ENCODE measurements around the gene LEKR1. TPM values are rescaled to one million over a fixed set of nuclear protein-coding genes. Genes with fewer than 3 reads are reported as not detected.

The LEKR1 gene
- total RNA-seq, 1 experiment from 2014 or later: 1.3 TPM

DNA sequence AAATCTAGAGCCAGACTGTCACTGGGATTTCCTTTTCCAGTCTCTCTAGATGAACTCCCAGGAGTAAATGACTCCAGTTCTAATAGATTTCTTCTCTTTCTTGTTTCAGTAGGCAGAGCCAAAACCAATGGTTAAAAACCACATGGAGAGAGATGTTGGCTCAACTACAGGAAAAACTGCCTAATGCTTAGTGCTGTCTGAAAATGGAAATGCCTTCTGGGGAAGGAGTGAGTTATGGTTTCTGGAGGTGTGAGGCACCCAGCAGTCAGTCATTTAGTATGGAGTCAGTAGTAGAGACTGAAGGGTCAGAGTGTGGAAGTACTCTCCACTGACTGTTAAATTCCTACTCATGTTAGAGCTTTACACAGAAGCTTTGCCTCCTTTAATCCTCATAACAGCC, 197.1 kb downstream of the LEKR1 start:
- DNase-seq (ENCODE audit: unreplicated experiment): no peak
- ChIA-PET CTCF (no interaction called here), POLR2A (interaction anchor here (1.1 kb wide), 1 partner anchor 133 kb away, joined by 3 read pairs; no protein-coding TSS in a partner anchor)
- BruUV-seq (replicated peaks): no TSS peak
- intact Hi-C loops (cut with micrococcal nuclease): no loop called here
- Mint-ChIP-seq H3K36me3 (ENCODE audit: insufficient read depth, unreplicated experiment) (no peaks in the 10 kb centered on the region), H3K27ac (ENCODE audit: low read depth, unreplicated experiment) (no peak overlapping the region), H3K27me3 (ENCODE audit: insufficient read depth, unreplicated experiment) (no peaks in the 10 kb centered on the region), H3K4me1 (ENCODE audit: insufficient read depth, unreplicated experiment) (peaks cover 7% of the 10 kb centered on the region), H3K4me3 (ENCODE audit: unreplicated experiment) (no peak overlapping the region), H3K9me3 (ENCODE audit: unreplicated experiment) (no peaks in the 10 kb centered on the region)
- TF ChIP-seq, protein P1, sequence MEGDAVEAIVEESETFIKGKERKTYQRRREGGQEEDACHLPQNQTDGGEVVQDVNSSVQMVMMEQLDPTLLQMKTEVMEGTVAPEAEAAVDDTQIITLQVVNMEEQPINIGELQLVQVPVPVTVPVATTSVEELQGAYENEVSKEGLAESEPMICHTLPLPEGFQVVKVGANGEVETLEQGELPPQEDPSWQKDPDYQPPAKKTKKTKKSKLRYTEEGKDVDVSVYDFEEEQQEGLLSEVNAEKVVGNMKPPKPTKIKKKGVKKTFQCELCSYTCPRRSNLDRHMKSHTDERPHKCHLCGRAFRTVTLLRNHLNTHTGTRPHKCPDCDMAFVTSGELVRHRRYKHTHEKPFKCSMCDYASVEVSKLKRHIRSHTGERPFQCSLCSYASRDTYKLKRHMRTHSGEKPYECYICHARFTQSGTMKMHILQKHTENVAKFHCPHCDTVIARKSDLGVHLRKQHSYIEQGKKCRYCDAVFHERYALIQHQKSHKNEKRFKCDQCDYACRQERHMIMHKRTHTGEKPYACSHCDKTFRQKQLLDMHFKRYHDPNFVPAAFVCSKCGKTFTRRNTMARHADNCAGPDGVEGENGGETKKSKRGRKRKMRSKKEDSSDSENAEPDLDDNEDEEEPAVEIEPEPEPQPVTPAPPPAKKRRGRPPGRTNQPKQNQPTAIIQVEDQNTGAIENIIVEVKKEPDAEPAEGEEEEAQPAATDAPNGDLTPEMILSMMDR (IDR thresholded peaks at IDR 0.05; ENCODE audit: unreplicated experiment): no peak

DNA sequence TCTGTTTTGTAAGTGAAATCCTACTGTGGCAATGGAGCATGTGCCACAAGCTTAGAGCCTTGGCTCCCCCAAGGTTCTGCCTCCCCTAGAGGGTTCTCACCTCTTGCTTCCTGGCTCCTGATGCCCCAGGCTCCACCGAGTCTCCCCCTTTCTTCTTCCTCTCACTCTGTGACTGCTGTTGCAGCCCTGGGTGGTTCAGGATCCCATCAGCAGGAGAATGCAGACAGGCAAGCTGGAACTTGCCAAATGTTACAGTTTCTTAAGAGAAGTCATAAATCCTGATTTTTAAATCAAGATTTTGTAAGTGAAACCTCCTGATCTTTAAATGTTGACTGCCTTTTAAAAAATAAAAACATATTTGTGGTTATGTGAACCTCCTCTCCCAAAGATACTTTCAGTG, 199.9 kb downstream of the LEKR1 start:
- peak; percentile 38 for DNase-seq (ENCODE audit: unreplicated experiment)
- BruUV-seq (replicated peaks): no TSS peak
- H3K4me3 Mint-ChIP-seq (ENCODE audit: unreplicated experiment): no peak overlapping the region
- CTCF ChIA-PET: interaction anchor here (1.1 kb wide), 1 partner anchor 206 kb away, joined by 4 read pairs; no protein-coding TSS in a partner anchor
- intact Hi-C loops (cut with micrococcal nuclease): no loop called here
- no peaks in the 10 kb centered on the region for H3K27me3 Mint-ChIP-seq (ENCODE audit: insufficient read depth, unreplicated experiment)
- POLR2A ChIA-PET: interaction anchor here (0.7 kb wide), 1 partner anchor 63 kb away, joined by 5 read pairs; no protein-coding TSS in a partner anchor
- peaks cover 7% of the 10 kb centered on the region for H3K4me1 Mint-ChIP-seq (ENCODE audit: insufficient read depth, unreplicated experiment)
- H3K27ac Mint-ChIP-seq (ENCODE audit: low read depth, unreplicated experiment): no peak overlapping the region
- TF ChIP-seq, protein P1 (IDR thresholded peaks at IDR 0.05; ENCODE audit: unreplicated experiment): no peak
- peaks cover 5% of the 10 kb centered on the region for H3K9me3 Mint-ChIP-seq (ENCODE audit: unreplicated experiment)
- H3K36me3 Mint-ChIP-seq (ENCODE audit: insufficient read depth, unreplicated experiment): no peaks in the 10 kb centered on the region

DNA sequence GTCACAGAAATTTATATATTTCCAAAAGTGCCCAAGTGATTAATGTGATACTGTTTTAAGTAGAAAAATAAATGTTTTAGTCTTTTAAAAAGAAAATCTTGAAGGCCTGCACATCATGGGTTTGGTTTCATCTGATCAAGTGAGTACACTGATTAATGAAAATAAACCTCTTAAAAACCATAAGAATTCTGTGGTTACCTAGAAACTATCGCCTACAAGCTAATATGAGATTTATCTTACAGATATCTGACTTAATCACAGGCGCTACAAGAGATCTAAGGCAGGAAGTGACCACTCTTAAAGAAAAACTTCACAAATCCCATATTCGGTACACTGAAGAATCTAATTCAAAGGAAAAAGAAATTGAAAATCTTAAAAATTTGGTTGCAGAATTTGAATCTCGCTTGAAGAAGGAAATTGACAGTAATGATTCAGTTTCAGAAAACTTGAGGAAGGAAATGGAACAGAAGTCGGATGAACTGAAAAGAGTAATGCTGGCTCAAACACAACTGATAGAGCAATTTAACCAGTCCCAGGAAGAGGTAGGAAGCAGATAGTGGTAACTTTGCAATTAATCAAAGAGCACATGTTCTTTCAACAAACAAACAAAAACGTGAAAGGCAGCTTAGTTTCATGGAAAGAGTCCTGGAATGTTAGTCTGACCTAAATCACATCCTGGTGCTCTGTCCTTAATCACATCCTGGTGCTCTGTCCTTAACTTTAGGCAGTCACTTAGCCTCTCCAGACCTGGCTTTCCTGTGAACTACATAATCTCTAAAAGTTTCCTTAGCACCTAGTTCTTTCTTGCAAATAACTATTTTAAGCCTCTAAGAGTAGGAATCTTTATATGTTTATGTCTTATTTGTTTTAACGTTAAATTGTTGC, 201.9 kb downstream of the LEKR1 start:
- no TSS peak for BruUV-seq (replicated peaks)
- H3K9me3 Mint-ChIP-seq (ENCODE audit: unreplicated experiment): peaks cover 11% of the 10 kb centered on the region
- no peaks in the 10 kb centered on the region for H3K36me3 Mint-ChIP-seq (ENCODE audit: insufficient read depth, unreplicated experiment)
- ChIA-PET POLR2A (no interaction called here), CTCF (interaction anchor here (0.6 kb wide), 1 partner anchor 1276 kb away, joined by 4 read pairs; no protein-coding TSS in a partner anchor)
- TF ChIP-seq, protein P1 (IDR thresholded peaks at IDR 0.05; ENCODE audit: unreplicated experiment): no peak
- no peaks in the 10 kb centered on the region for H3K27me3 Mint-ChIP-seq (ENCODE audit: insufficient read depth, unreplicated experiment)
- intact Hi-C loops (cut with micrococcal nuclease): no loop called here
- peaks cover 7% of the 10 kb centered on the region for H3K4me1 Mint-ChIP-seq (ENCODE audit: insufficient read depth, unreplicated experiment)
- H3K4me3 Mint-ChIP-seq (ENCODE audit: unreplicated experiment): no peak overlapping the region
- no peak overlapping the region for H3K27ac Mint-ChIP-seq (ENCODE audit: low read depth, unreplicated experiment)
- DNase-seq (ENCODE audit: unreplicated experiment): no peak

DNA sequence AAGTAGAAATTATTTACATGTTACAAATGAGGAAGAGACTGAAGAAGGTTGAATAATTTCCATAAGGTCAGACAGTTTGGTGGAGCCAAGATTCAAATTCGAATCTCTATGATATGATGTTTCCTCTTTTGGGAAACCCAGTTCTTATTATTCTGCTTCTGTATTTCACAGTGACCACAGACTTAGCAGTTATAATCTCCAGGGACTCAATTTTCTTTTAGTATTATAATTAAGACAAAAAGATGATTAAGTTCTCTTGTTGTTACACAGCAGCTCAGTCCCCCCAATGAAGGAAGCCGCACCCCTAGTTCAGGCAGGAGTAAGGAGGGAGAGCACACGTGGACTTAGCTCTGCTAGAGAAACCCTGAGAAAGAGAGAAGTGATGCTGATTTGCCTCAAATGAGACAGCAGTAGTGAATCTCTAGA, 203.2 kb downstream of the LEKR1 start:
- ChIA-PET CTCF (no interaction called here), POLR2A (no interaction called here)
- Mint-ChIP-seq H3K36me3 (ENCODE audit: insufficient read depth, unreplicated experiment) (no peaks in the 10 kb centered on the region), H3K27ac (ENCODE audit: low read depth, unreplicated experiment) (no peak overlapping the region), H3K27me3 (ENCODE audit: insufficient read depth, unreplicated experiment) (no peaks in the 10 kb centered on the region), H3K4me3 (ENCODE audit: unreplicated experiment) (no peak overlapping the region), H3K4me1 (ENCODE audit: insufficient read depth, unreplicated experiment) (peaks cover 7% of the 10 kb centered on the region), H3K9me3 (ENCODE audit: unreplicated experiment) (peaks cover 11% of the 10 kb centered on the region)
- DNase-seq (ENCODE audit: unreplicated experiment): no peak
- TF ChIP-seq, protein P1 (IDR thresholded peaks at IDR 0.05; ENCODE audit: unreplicated experiment): no peak
- BruUV-seq (replicated peaks): no TSS peak
- intact Hi-C loops (cut with micrococcal nuclease): no loop called here
